Ascending aorta (tissue), 2 donors: ENCODE measurements around the gene STARD9. TPM values are rescaled to one million over a fixed set of nuclear protein-coding genes. Genes with fewer than 3 reads are reported as not detected.

Experiments used
- DNase-seq, 2 donors: peaks; one replicate each; pipeline ENCODE4 v3.0.0-alpha.2; 2019; ENCODE audit warnings: low spot score in 2 of 2
- H3K27ac ChIP-seq, 2 donors: fragments of 200-600 bp; sonication (generic); one replicate each; pipeline ENCODE4 v1.5.1; 2016 to 2017; ENCODE audit warnings: mild to moderate bottlenecking in 1 of 2
- H3K27me3 ChIP-seq: fragments of 200-600 bp; sonication (generic); one replicate; pipeline ENCODE4 v1.5.1; 2017
- H3K36me3 ChIP-seq, 2 donors: fragments of 200-600 bp; sonication (generic); one replicate each; pipeline ENCODE4 v1.5.1; 2016
- H3K4me1 ChIP-seq, 2 donors: fragments of 200-600 bp; sonication (generic); one replicate each; pipeline ENCODE4 v1.5.1; 2016 to 2017; ENCODE audit warnings: mild to moderate bottlenecking in 1 of 2
- H3K4me3 ChIP-seq, 2 donors: fragments of 200-600 bp; sonication (generic); one replicate each; pipeline ENCODE4 v1.5.1; 2016 to 2017; ENCODE audit warnings: mild to moderate bottlenecking in 1 of 2
- H3K9me3 ChIP-seq, 2 donors: fragments of 200-600 bp; sonication (generic); one replicate each; pipeline ENCODE4 v1.5.1; 2016
- CTCF ChIP-seq, 3 experiments: fragments of 200-600 bp in 2 of 3; fragments of 450-650 bp in 1 of 3; sonication (generic) in 2 of 3; IDR thresholded peaks; one replicate each; pipeline ENCODE4 v1.5.1; 2016 to 2019; ENCODE audit warnings: antibody characterized with exemption in 3 of 3, mild to moderate bottlenecking in 1 of 3, moderate library complexity in 1 of 3
- intact Hi-C: fragments of 100-400 bp; cut with DNase I; formaldehyde crosslinking; loops from one replicate; pipeline ENCODE4 v1.15.1; 2023
- total RNA-seq: library from RNA; depleted of rRNA; stranded (reverse); fragments of >200 nt; gene quantifications from one replicate; pipeline ENCODE4 v1.1.0, GENCODE V29; 2016

The STARD9 gene
- total RNA-seq, 1 donor from 2014 or later: 62.7 TPM

DNA sequence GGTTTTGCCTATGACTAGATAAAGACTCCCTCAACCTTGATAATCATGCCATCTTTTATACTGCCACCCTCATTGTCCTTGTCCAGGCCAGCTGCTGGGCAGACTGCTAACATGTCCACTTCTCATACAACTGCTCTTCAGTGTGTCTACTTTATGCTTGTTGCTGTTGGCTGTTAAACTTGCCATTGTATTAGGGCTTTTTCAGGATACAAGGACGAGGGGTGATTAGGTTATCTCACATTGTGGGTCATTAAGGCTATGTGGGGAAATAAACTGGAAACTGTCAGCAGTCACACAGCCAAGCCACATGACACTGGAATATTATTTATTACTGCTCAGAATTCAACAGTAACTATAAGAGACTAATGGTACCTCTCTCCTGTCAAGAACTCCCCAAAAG is 36.1 kb downstream of the STARD9 start:
- intact Hi-C loops: no loop called here
- Histone ChIP-seq H3K36me3 (no peaks in the 10 kb centered on the region), H3K9me3 (no peaks in the 10 kb centered on the region), H3K27ac (no peak overlapping the region), H3K4me1 (peaks cover 0 to 3% of the 10 kb centered on the region in 2 donors), H3K4me3 (no peak overlapping the region), H3K27me3 (no peaks in the 10 kb centered on the region)
- DNase-seq: no peak
- no peak for TF ChIP-seq CTCF (IDR thresholded peaks at IDR 0.05)

GRCh38 chr15:42612367-42612912 is 37.0 kb downstream of the STARD9 start:
- H3K36me3 ChIP-seq: no peaks in the 10 kb centered on the region
- H3K4me1 ChIP-seq: peaks cover 0 to 3% of the 10 kb centered on the region in 2 donors
- no peak for DNase-seq
- H3K27ac ChIP-seq: no peak overlapping the region
- no peak overlapping the region for H3K4me3 ChIP-seq
- no peak for TF ChIP-seq CTCF (IDR thresholded peaks at IDR 0.05)
- no peaks in the 10 kb centered on the region for H3K9me3 ChIP-seq
- intact Hi-C loops: no loop called here
- no peaks in the 10 kb centered on the region for H3K27me3 ChIP-seq

DNA sequence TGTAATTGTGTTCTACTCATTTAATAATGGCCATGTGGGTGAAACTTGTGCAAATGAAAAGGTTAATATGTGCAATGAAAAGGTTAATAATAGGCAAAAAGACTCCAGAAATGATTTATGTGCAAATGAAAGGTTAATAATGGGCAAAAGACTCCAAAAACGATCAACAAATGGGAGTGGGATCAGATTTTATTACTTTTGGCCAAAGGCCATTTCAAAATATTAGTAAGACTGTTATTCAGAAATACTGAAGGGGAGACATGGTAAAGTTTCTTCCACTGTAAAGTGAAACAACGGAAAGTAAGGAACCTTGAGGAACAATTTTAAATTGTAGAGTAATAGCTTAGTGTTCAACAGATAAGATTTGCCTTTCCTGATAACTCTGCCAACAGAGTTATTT is 40.7 kb downstream of the STARD9 start:
- Histone ChIP-seq H3K4me3 (peak overlapping the region; percentile 20 to 29), H3K36me3 (peaks cover 0 to 10% of the 10 kb centered on the region in 2 donors), H3K9me3 (no peaks in the 10 kb centered on the region), H3K27me3 (no peaks in the 10 kb centered on the region), H3K27ac (peak overlapping the region; percentile 44 to 56), H3K4me1 (peaks cover 0 to 3% of the 10 kb centered on the region in 2 donors)
- intact Hi-C loops: no loop called here
- no peak for DNase-seq
- TF ChIP-seq CTCF (IDR thresholded peaks at IDR 0.05): no peak

- Histone ChIP-seq H3K4me1 (peaks cover 0 to 6% of the 10 kb centered on the region in 2 donors), H3K9me3 (no peaks in the 10 kb centered on the region), H3K27ac (no peak overlapping the region), H3K27me3 (no peaks in the 10 kb centered on the region), H3K36me3 (peaks cover 0 to 10% of the 10 kb centered on the region in 2 donors), H3K4me3 (no peak overlapping the region)
- DNase-seq: no peak
- intact Hi-C loops: no loop called here
- no peak for TF ChIP-seq CTCF (IDR thresholded peaks at IDR 0.05)
Observed at GRCh38 chr15:42619656-42620371, 44.4 kb downstream of the STARD9 start.

- Histone ChIP-seq H3K9me3 (no peaks in the 10 kb centered on the region), H3K36me3 (peaks cover 0 to 10% of the 10 kb centered on the region in 2 donors), H3K27me3 (no peaks in the 10 kb centered on the region), H3K27ac (no peak overlapping the region), H3K4me3 (no peak overlapping the region), H3K4me1 (peaks cover 0 to 4% of the 10 kb centered on the region in 2 donors)
- TF ChIP-seq CTCF (IDR thresholded peaks at IDR 0.05): no peak
- DNase-seq: no peak
- intact Hi-C loops: no loop called here
Observed at GRCh38 chr15:42621386-42621785, 46.0 kb downstream of the STARD9 start.
